ELR (cell line): ENCODE results near the gene FAM3B.
A peak's percentile ranks its signal among the peaks of the same experiment; 100 is the strongest.
"Not testable (repeated sequence)": the region's sequence is repeated elsewhere in the genome, so short reads cannot be mapped to it uniquely, and the experiment has no call there.

ENCODE experiments used
- DNase-seq: peaks from one replicate; pipeline ENCODE4 v3.0.0-alpha.2; 2015; ENCODE audit warnings: low read depth

FAM3B gene

GRCh38 chr21:41316200-41317062 lies at the start of gene FAM3B:
Gene FAM3B (plus strand): TSS chr21:41316801. CDS start chr21:41316880, 79 bp downstream.
- no peak for DNase-seq

GRCh38 chr21:41267346-41267745 lies 49.3 kb upstream of the FAM3B start:
- no peak for DNase-seq

GRCh38 chr21:41269535-41269934 lies 47.1 kb upstream of the FAM3B start:
- DNase-seq = no peak

GRCh38 chr21:41277196-41277595 lies 39.4 kb upstream of the FAM3B start:
- no peak for DNase-seq

GRCh38 chr21:41277846-41278245 lies 38.8 kb upstream of the FAM3B start:
- no peak for DNase-seq

GRCh38 chr21:41280115-41280919 lies 36.3 kb upstream of the FAM3B start:
- no peak for DNase-seq

GRCh38 chr21:41282412-41282811 lies 34.2 kb upstream of the FAM3B start:
- DNase-seq = no peak

GRCh38 chr21:41283211-41283818 lies 33.3 kb upstream of the FAM3B start:
- peak; percentile 71 for DNase-seq

- DNase-seq = peak; percentile 2
Measured at GRCh38 chr21:41289431-41289830, 27.2 kb upstream of the FAM3B start.

- DNase-seq = no peak
Measured at GRCh38 chr21:41290106-41290799, 26.3 kb upstream of the FAM3B start.

GRCh38 chr21:41294548-41295231 lies 21.9 kb upstream of the FAM3B start:
- DNase-seq = no peak

- DNase-seq = no peak
Measured at GRCh38 chr21:41295721-41296254, 20.8 kb upstream of the FAM3B start.

GRCh38 chr21:41302976-41303375 lies 13.6 kb upstream of the FAM3B start:
- peak; percentile 1 for DNase-seq

- DNase-seq = no peak
Measured at GRCh38 chr21:41304068-41304720, 12.4 kb upstream of the FAM3B start.

- no peak for DNase-seq
Measured at GRCh38 chr21:41307219-41307618, 9.4 kb upstream of the FAM3B start.

- not testable (repeated sequence) for DNase-seq
Measured at GRCh38 chr21:41313285-41314164, 3.1 kb upstream of the FAM3B start.

- DNase-seq = no peak
Measured at GRCh38 chr21:41315726-41316125, 875 bp upstream of the FAM3B start.

- no peak for DNase-seq
Measured at GRCh38 chr21:41317063-41317392, 427 bp downstream of the FAM3B start.

- no peak for DNase-seq
Measured at GRCh38 chr21:41317458-41317857, 857 bp downstream of the FAM3B start.

GRCh38 chr21:41318218-41318617 lies 1.6 kb downstream of the FAM3B start:
- no peak for DNase-seq
